IPS DF 6.9 (cell line): Measurements from ENCODE around the gene GLUL.

Experiments used
- DNase-seq: peaks from one replicate; pipeline ENCODE4 v3.0.0-alpha.2; 2013; ENCODE audit warnings: low read depth, low spot score
- H3K27ac ChIP-seq: one replicate; pipeline ENCODE4 v1.5.1; 2013; ENCODE audit warnings: low read length, control low read depth
- H3K27me3 ChIP-seq: 2 replicates; pipeline ENCODE4 v1.6.1; 2013; ENCODE audit warnings: mild to moderate bottlenecking, low read length; ENCODE audit not compliant: control insufficient read depth, insufficient read depth
- H3K36me3 ChIP-seq: 2 replicates; pipeline ENCODE4 v1.6.1; 2013; ENCODE audit warnings: low read length; ENCODE audit not compliant: control insufficient read depth, insufficient read depth
- H3K4me1 ChIP-seq: 2 replicates; pipeline ENCODE4 v1.6.1; 2013; ENCODE audit warnings: low read length; ENCODE audit not compliant: control insufficient read depth, insufficient read depth
- H3K4me3 ChIP-seq: 2 replicates; pipeline ENCODE4 v1.5.1; 2013; ENCODE audit warnings: mild to moderate bottlenecking, low read length
- H3K9me3 ChIP-seq: 2 replicates; pipeline ENCODE4 v1.6.1; 2013; ENCODE audit warnings: low read length, inconsistent platforms; ENCODE audit not compliant: control insufficient read depth, insufficient read depth
- WGBS: extraction: QIAGEN DNeasy Blood & Tissue Kit; methylation state at CpG from one replicate; pipeline ENCODE4 v1.1.7; 2013; ENCODE audit warnings: mixed read lengths, missing lambda C conversion rate; ENCODE audit not compliant: insufficient read length, insufficient coverage; 5-methylcytosine and 5-hydroxymethylcytosine counted together

The GLUL gene

GRCh38 chr1:182391362-182392049 is at the start of gene GLUL:
Gene GLUL, minus strand, starts transcription at chr1:182391790. Its CDS starts 3,053 bp downstream, at chr1:182388737.
- WGBS: no CpG with 5 or more reads among the region's 70 CpGs
- no peak within 1 kb of the TSS for H3K27ac ChIP-seq
- H3K9me3 ChIP-seq: no peaks in the 10 kb centered on the region
- no peaks in the 10 kb centered on the region; the same call in 1 of the 2 replicates for H3K4me1 ChIP-seq
- H3K27me3 ChIP-seq: no peaks in the 10 kb centered on the region
- peak; percentile 71 for DNase-seq
- peaks cover 17% of the 10 kb centered on the region; the same call in 1 of the 2 replicates for H3K36me3 ChIP-seq
- peak within 1 kb of the TSS; percentile 94 for H3K4me3 ChIP-seq

GRCh38 chr1:182438326-182438725 is 46.7 kb upstream of the GLUL start:
- H3K9me3 ChIP-seq: no peaks in the 10 kb centered on the region
- H3K27ac ChIP-seq: no peak overlapping the region
- DNase-seq: no peak
- H3K36me3 ChIP-seq: no peaks in the 10 kb centered on the region
- H3K4me1 ChIP-seq: no peaks in the 10 kb centered on the region
- no peak overlapping the region for H3K4me3 ChIP-seq
- no peaks in the 10 kb centered on the region for H3K27me3 ChIP-seq
- no CpG with 5 or more reads among the region's 1 CpG for WGBS

GRCh38 chr1:182433580-182433979 is 42.0 kb upstream of the GLUL start:
- no CpG with 5 or more reads among the region's 1 CpG for WGBS
- Histone ChIP-seq H3K27ac (no peak overlapping the region), H3K9me3 (no peaks in the 10 kb centered on the region), H3K27me3 (no peaks in the 10 kb centered on the region), H3K4me3 (no peak overlapping the region), H3K36me3 (no peaks in the 10 kb centered on the region), H3K4me1 (no peaks in the 10 kb centered on the region)
- DNase-seq: no peak

- no peaks in the 10 kb centered on the region for H3K27me3 ChIP-seq
- no peak overlapping the region for H3K4me3 ChIP-seq
- no peak for DNase-seq
- H3K36me3 ChIP-seq: no peaks in the 10 kb centered on the region
- no peaks in the 10 kb centered on the region for H3K9me3 ChIP-seq
- H3K4me1 ChIP-seq: no peaks in the 10 kb centered on the region
- WGBS: no CpG with 5 or more reads among the region's 7 CpGs
- no peak overlapping the region for H3K27ac ChIP-seq
Measured at GRCh38 chr1:182431278-182431677, 39.7 kb upstream of the GLUL start.

- Histone ChIP-seq H3K9me3 (no peaks in the 10 kb centered on the region), H3K4me3 (no peak overlapping the region), H3K27me3 (no peaks in the 10 kb centered on the region), H3K36me3 (no peaks in the 10 kb centered on the region), H3K27ac (no peak overlapping the region), H3K4me1 (no peaks in the 10 kb centered on the region)
- WGBS: no CpG with 5 or more reads among the region's 11 CpGs
- no peak for DNase-seq
Measured at GRCh38 chr1:182430263-182431068, 38.9 kb upstream of the GLUL start.

- WGBS: no CpG with 5 or more reads among the region's 2 CpGs
- DNase-seq: no peak
- H3K27ac ChIP-seq: no peak overlapping the region
- no peaks in the 10 kb centered on the region for H3K27me3 ChIP-seq
- H3K36me3 ChIP-seq: no peaks in the 10 kb centered on the region
- H3K9me3 ChIP-seq: no peaks in the 10 kb centered on the region
- H3K4me1 ChIP-seq: no peaks in the 10 kb centered on the region
- H3K4me3 ChIP-seq: no peak overlapping the region
Measured at GRCh38 chr1:182428043-182428442, 36.5 kb upstream of the GLUL start.

- Histone ChIP-seq H3K9me3 (no peaks in the 10 kb centered on the region), H3K27ac (no peak overlapping the region), H3K4me1 (no peaks in the 10 kb centered on the region), H3K36me3 (no peaks in the 10 kb centered on the region), H3K4me3 (no peak overlapping the region), H3K27me3 (no peaks in the 10 kb centered on the region)
- DNase-seq: no peak
- no CpG with 5 or more reads among the region's 7 CpGs for WGBS
Measured at GRCh38 chr1:182426442-182427430, 35.1 kb upstream of the GLUL start.

GRCh38 chr1:182415789-182416188 is 24.2 kb upstream of the GLUL start:
- H3K36me3 ChIP-seq: no peaks in the 10 kb centered on the region
- no peaks in the 10 kb centered on the region for H3K4me1 ChIP-seq
- DNase-seq: no peak
- no peaks in the 10 kb centered on the region for H3K9me3 ChIP-seq
- WGBS: no CpG with 5 or more reads among the region's 1 CpG
- H3K4me3 ChIP-seq: no peak overlapping the region
- H3K27me3 ChIP-seq: no peaks in the 10 kb centered on the region
- no peak overlapping the region for H3K27ac ChIP-seq

GRCh38 chr1:182413969-182414368 is 22.4 kb upstream of the GLUL start:
- no peaks in the 10 kb centered on the region for H3K27me3 ChIP-seq
- WGBS: no CpG with 5 or more reads among the region's 6 CpGs
- no peak overlapping the region for H3K4me3 ChIP-seq
- no peaks in the 10 kb centered on the region for H3K36me3 ChIP-seq
- H3K9me3 ChIP-seq: no peaks in the 10 kb centered on the region
- no peak for DNase-seq
- H3K4me1 ChIP-seq: no peaks in the 10 kb centered on the region
- H3K27ac ChIP-seq: no peak overlapping the region

GRCh38 chr1:182413486-182413885 is 21.9 kb upstream of the GLUL start:
- Histone ChIP-seq H3K4me1 (no peaks in the 10 kb centered on the region), H3K4me3 (no peak overlapping the region), H3K36me3 (no peaks in the 10 kb centered on the region), H3K27me3 (no peaks in the 10 kb centered on the region), H3K27ac (no peak overlapping the region), H3K9me3 (no peaks in the 10 kb centered on the region)
- no peak for DNase-seq
- WGBS: no CpG with 5 or more reads among the region's 3 CpGs
